ENCODE measurements around the gene OR2F2. TPM values are rescaled to one million over a fixed set of nuclear protein-coding genes. Genes with fewer than 3 reads are reported as not detected.
A peak's percentile ranks its signal among the peaks of the same experiment; 100 is the strongest.

The OR2F2 gene
- total RNA-seq, 2 donors from 2014 or later, result not detected

DNA sequence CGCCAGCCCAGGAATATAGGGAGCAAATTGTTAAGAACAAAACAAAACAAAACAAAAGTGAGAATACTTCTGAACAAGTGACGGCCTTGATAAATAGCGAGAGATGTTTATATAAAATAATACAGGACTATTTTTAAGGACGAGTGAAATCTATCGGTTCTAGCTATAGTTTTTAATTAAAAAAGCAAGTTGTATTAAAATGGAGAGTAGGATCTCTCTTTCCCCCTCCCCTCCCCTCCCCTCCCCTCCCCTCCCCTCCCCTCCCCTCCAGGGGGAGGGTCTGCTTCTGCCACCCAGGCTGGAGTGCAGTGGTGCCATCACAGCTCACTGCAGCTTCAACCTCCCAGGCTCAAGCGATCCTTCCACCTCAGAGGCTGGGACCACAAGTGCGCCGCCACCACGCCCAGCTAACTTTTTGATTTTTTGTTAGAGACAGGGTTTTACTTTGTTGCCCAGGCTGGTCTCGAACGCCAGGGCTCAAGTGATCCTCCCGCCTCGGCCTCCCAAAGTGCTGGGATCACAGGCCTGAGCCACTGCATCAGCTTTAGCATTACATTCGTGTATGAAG is 32.6 kb upstream of the OR2F2 start:
- DNase-seq (no peak), ATAC-seq (no peak)
- no peaks in the 10 kb centered on the region for H3K36me3 Mint-ChIP-seq (ENCODE audit: low read depth)
- no peaks in the 10 kb centered on the region for H3K9me3 ChIP-seq (ENCODE audit: control insufficient read depth, low read length, poor library complexity, severe bottlenecking)
- peak overlapping the region; percentile 95 for H3K4me3 Mint-ChIP-seq
- peak overlapping the region; percentile 83 for H3K27ac Mint-ChIP-seq
- H3K4me1 Mint-ChIP-seq, result peaks cover 30% of the 10 kb centered on the region
- H3K27me3 Mint-ChIP-seq, result no peaks in the 10 kb centered on the region

DNA sequence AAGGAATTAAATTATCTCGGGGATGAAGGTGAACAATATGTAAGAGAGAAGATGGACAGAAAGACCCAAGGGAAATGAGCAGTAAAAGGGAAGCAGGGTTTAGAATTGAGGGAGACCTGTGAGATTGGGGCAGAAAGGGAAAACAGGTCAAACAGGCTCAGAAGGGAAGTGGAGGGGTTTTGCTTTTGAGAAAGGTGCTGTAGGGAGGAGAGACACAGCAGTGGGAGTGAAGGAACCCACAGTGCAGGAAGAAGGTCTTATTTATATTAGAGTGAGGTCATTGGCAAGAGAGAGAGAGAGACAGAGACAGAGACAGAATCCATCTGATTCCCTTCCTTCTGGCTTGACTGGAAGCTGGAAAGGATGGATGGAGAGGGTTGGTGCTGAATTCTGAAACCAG is 29.5 kb upstream of the OR2F2 start:
- Mint-ChIP-seq H3K27ac (no peak overlapping the region), H3K27me3 (peaks cover 9% of the 10 kb centered on the region), H3K4me1 (peaks cover 20% of the 10 kb centered on the region), H3K4me3 (no peak overlapping the region), H3K36me3 (ENCODE audit: low read depth) (no peaks in the 10 kb centered on the region)
- H3K9me3 ChIP-seq (ENCODE audit: control insufficient read depth, low read length, poor library complexity, severe bottlenecking), result no peaks in the 10 kb centered on the region
- DNase-seq (no peak), ATAC-seq (no peak)

DNA sequence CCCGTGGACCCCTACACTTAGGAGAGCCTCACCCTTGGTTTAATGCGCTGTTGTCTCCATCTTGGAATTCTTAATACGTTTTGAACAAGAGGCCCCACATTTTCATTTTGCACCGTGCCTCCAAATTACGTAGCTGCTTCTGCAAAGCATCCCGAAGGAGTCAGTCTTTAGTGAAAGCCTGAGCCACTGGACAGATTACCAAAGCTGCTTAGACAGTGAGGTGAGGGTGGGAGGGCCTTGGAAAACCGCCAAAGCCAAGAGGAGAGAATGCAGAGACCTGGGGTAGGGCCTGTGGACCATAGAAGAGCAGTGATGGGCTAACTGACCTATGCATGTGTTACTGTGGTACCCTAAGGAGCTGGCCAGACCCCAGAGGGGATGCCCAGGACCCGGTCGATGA is 28.9 kb upstream of the OR2F2 start:
- H3K4me1 Mint-ChIP-seq, result peaks cover 15% of the 10 kb centered on the region
- no peak overlapping the region for H3K4me3 Mint-ChIP-seq
- ATAC-seq (no peak), DNase-seq (no peak)
- H3K9me3 ChIP-seq (ENCODE audit: control insufficient read depth, low read length, poor library complexity, severe bottlenecking), result no peaks in the 10 kb centered on the region
- peaks cover 11% of the 10 kb centered on the region for H3K27me3 Mint-ChIP-seq
- H3K36me3 Mint-ChIP-seq (ENCODE audit: low read depth), result no peaks in the 10 kb centered on the region
- no peak overlapping the region for H3K27ac Mint-ChIP-seq

DNA sequence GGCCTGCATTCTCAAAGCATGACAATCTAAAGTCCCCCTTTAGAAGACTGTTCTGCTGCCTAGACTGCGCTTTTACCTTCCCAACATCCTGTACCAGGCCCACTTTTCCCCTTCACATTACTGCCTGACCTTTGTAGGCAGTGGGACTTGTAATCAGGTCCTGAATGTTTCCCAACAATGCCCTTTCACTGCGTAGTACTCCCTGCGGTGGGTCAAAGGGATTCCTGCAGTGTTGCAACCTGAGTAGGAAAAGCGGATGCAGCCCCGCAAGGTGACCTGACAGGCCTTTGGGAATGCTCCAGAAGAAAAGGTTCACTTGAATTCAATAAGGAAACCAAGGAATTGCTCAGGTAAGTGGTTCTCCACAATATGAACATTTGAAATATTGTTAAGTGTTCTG is 28.1 kb upstream of the OR2F2 start:
- ATAC-seq (no peak), DNase-seq (no peak)
- Mint-ChIP-seq H3K36me3 (ENCODE audit: low read depth) (no peaks in the 10 kb centered on the region), H3K27me3 (peaks cover 11% of the 10 kb centered on the region), H3K27ac (no peak overlapping the region), H3K4me1 (peaks cover 10% of the 10 kb centered on the region), H3K4me3 (no peak overlapping the region)
- no peaks in the 10 kb centered on the region for H3K9me3 ChIP-seq (ENCODE audit: control insufficient read depth, low read length, poor library complexity, severe bottlenecking)

DNA sequence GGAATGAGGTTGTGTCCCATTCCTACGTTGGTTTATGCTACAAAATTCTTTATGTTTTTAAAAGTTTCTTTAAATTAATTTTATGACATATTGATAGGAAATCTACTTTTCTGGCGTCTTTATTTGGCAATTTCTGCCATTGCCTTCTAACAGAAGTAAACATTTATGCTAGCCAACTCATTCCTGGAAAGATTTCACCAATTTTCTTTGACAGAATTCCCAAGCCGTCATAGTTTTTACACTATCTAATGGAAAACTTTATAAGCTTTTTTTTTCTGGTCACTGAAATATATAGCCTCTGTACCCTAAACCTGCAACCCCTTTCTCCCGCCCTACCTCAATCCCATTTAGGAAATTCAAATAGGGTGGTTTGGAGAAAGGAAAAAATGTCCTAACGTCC is 26.9 kb upstream of the OR2F2 start:
- DNase-seq (no peak), ATAC-seq (no peak)
- H3K4me3 Mint-ChIP-seq, result no peak overlapping the region
- no peak overlapping the region for H3K27ac Mint-ChIP-seq
- peaks cover 11% of the 10 kb centered on the region for H3K27me3 Mint-ChIP-seq
- H3K4me1 Mint-ChIP-seq, result peaks cover 6% of the 10 kb centered on the region
- no peaks in the 10 kb centered on the region for H3K9me3 ChIP-seq (ENCODE audit: control insufficient read depth, low read length, poor library complexity, severe bottlenecking)
- no peaks in the 10 kb centered on the region for H3K36me3 Mint-ChIP-seq (ENCODE audit: low read depth)

DNA sequence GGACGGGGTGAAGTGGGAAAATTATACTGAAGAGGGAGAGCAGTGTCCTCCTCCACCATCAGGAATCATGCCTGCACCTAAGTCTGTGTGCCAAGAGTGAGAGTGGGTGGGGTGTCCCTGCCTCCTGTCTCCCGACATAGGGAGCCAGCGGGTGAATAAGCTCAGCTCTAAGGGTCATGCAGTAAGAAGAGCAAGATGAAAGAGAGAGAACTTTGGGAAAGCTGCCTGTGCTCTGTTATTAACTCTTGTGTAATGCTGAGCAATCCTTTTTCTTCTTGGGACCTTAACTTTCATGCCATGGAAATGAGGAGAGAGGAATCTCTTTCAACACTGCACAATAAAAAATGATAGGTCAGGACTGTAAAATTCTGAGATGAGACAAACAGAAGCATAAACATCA is 25.2 kb upstream of the OR2F2 start:
- Mint-ChIP-seq H3K36me3 (ENCODE audit: low read depth) (no peaks in the 10 kb centered on the region), H3K4me3 (no peak overlapping the region), H3K4me1 (peaks cover 3% of the 10 kb centered on the region), H3K27ac (no peak overlapping the region), H3K27me3 (peaks cover 11% of the 10 kb centered on the region)
- ATAC-seq, result no peak
- no peak for DNase-seq
- no peaks in the 10 kb centered on the region for H3K9me3 ChIP-seq (ENCODE audit: control insufficient read depth, low read length, poor library complexity, severe bottlenecking)

DNA sequence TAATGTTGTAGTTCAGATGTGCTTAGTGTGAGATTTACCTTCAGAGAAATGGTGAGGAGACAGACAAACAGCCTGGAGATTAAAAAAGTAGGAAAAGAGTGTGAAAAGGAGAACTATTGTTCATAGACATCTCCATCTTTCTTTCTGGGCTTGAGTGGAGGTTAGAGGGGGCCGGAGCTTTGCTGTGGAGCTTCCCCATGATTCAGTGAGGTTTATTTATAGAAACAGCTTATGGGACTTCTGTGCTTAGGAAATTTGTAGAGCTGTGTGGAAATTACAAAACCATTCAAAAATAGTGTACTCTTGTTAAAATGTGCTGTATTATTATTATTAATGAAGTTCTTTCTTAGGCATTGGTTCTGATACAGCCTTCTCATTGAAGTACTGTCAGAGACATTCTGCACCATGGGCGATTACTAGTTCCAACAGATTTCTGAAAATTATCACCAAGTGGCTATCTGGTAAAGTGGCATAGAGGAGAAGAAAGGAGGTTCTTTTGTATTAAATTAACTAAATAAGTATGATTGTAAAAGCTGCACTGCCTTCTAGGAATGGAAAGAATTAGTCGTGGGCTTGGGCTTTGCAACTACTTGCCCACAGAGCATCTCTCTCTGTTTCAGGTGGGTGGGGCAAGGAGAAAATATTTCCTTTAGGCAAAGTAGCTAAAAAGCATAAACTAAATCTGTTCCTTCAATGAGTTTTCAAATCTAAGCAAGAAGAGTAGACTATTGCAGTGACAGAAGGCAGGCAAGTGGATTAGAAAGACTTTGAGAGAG is 24.4 kb upstream of the OR2F2 start:
- Mint-ChIP-seq H3K4me1 (no peaks in the 10 kb centered on the region), H3K36me3 (ENCODE audit: low read depth) (no peaks in the 10 kb centered on the region), H3K27me3 (peaks cover 17% of the 10 kb centered on the region), H3K27ac (no peak overlapping the region), H3K4me3 (no peak overlapping the region)
- ATAC-seq, result no peak
- no peak for DNase-seq
- H3K9me3 ChIP-seq (ENCODE audit: control insufficient read depth, low read length, poor library complexity, severe bottlenecking), result no peaks in the 10 kb centered on the region

DNA sequence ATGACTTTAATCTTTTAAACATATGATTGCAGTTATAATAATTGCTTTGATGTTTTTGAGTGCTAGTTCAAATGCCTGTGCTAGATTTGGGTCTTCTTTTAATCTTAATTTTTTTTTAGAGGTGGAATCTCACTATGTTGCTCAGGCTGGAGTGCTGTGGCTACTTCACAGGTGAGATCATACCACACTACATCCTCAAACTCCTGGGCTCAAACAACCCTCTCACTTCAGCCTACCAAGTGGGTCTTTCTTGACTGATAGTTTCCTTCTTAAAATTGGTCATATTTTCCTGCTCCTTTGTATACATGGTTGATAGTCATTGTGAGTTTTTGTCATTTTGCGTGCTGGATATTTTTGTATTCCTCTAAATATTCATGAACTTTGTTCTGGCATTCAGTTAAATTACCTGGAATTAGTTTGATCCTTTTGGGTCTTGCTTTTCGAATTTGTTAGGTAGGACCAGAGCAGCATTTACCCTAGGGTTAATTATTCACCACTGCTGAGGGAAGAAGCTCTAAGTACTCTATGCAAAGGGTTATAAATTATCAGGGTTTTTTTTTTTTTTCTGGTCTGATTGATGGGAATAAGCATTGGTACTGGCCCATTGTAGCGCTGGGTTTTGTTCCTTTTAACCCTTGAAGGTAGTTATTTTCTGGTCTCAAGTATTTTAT is 21.0 kb upstream of the OR2F2 start:
- ATAC-seq (no peak), DNase-seq (no peak)
- Mint-ChIP-seq H3K36me3 (ENCODE audit: low read depth) (no peaks in the 10 kb centered on the region), H3K4me1 (no peaks in the 10 kb centered on the region), H3K27me3 (peaks cover 34% of the 10 kb centered on the region), H3K27ac (no peak overlapping the region), H3K4me3 (no peak overlapping the region)
- no peaks in the 10 kb centered on the region for H3K9me3 ChIP-seq (ENCODE audit: control insufficient read depth, low read length, poor library complexity, severe bottlenecking)

DNA sequence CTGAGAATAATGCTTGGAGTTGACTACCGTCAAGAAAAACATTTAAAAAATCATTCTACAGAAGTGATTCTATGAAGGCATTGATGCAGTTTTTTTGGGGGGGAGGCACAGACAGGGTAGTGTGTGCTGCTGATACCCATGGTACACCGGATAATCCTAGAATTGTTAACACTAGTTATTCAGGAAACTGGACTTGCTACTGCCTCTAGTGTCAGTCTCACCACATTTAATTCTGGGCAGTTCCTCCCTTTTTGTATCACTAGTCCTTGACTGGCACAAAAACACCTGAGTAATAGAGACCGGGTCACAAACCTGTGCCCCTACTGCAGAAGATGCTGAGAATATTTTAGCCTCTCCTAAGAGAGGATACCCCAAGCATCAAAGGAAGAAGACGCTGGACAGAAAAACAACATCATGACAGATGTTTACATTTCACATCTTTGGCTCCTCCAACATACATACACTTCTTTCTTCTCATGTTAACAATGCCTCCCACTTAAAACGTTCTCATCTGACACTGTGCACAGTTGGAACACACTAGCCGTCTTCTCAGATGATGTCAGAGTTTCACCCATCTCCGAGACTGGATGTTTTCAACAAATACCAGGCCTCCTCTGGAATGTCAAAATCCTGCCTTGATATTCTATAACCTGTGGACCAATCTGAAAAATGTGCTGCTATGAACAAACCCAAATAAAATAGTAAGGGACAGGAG is 19.9 kb upstream of the OR2F2 start:
- Mint-ChIP-seq H3K4me1 (no peaks in the 10 kb centered on the region), H3K27me3 (peaks cover 39% of the 10 kb centered on the region), H3K27ac (no peak overlapping the region), H3K4me3 (no peak overlapping the region), H3K36me3 (ENCODE audit: low read depth) (no peaks in the 10 kb centered on the region)
- no peaks in the 10 kb centered on the region for H3K9me3 ChIP-seq (ENCODE audit: control insufficient read depth, low read length, poor library complexity, severe bottlenecking)
- ATAC-seq (no peak), DNase-seq (no peak)

DNA sequence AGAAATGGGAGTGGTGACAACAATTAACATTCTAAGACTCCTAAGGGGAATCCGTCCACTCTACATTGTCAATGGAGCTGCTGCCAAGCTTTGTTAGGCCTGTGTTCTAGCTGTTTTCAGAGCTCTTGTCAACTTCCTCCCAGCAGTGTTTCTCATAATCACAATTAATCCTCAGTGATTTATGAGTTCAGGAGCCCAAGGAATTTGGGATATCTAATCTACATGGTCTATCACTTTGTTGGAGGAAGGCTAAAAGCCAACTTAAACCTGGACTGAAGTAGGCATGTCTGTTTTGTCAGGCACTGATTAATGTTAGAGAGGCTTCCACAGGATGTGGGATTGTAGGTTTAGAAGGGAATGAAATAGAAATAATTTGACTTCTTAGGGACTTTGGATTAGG is 10.2 kb upstream of the OR2F2 start:
- ATAC-seq (no peak), DNase-seq (no peak)
- H3K4me3 Mint-ChIP-seq, result no peak overlapping the region
- peaks cover 2% of the 10 kb centered on the region for H3K4me1 Mint-ChIP-seq
- peaks cover 2% of the 10 kb centered on the region for H3K36me3 Mint-ChIP-seq (ENCODE audit: low read depth)
- H3K27me3 Mint-ChIP-seq, result peaks cover 30% of the 10 kb centered on the region
- H3K9me3 ChIP-seq (ENCODE audit: control insufficient read depth, low read length, poor library complexity, severe bottlenecking), result no peaks in the 10 kb centered on the region
- no peak overlapping the region for H3K27ac Mint-ChIP-seq

DNA sequence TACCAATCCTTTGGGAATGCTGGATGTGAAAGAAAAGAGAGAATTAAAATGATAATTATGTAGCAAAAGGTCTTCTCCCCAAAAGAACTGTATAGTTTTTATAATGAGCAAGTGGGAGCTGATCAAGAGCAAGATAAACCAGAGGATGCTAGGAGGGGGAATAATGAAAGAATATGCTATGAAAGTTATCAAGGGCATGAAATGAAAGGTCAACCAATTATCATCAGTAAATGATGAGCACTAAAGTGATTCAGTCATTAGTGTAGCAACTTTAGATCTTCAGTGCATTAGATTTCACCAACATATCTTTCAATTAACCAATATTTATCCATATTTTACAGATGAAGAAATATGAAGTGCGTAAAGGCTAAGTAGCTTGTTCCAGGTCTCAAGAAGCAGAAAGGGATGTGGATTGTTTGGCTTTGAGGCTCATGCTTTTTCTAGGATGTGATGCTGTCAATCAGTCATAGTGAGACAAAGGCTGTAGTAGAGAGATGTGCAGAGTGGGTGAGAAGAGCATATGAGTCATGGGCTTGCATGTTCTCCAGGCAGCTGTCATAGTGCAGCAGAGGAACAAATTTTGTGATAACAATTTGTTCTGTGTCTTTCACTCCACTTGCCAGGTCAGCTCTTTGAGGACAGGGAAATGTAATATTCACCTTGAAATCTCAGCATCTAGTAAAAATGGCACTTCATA is 5.7 kb upstream of the OR2F2 start:
- Mint-ChIP-seq H3K36me3 (ENCODE audit: low read depth) (no peaks in the 10 kb centered on the region), H3K27me3 (no peaks in the 10 kb centered on the region), H3K4me1 (peaks cover 2% of the 10 kb centered on the region), H3K4me3 (no peak overlapping the region), H3K27ac (no peak overlapping the region)
- DNase-seq (no peak), ATAC-seq (no peak)
- H3K9me3 ChIP-seq (ENCODE audit: control insufficient read depth, low read length, poor library complexity, severe bottlenecking), result no peaks in the 10 kb centered on the region

DNA sequence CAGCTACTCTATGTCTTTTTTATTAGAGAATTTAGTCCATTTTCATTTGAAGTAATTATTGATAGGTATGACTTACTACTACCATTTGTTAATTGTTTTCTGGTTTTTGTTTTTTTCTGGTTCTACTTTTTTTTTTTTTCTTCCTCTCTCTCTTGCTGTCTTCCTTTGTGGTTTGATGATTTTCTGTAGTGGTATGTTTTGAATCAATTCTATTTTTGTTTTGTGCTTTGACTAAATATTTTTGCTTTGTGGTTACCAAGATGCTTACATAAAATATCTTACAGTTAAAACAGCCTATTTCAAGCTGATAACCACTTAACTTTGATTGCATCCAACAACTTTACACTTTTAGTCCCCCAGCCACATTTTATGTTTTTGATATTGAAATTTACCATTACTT is 3.3 kb upstream of the OR2F2 start:
- no peaks in the 10 kb centered on the region for H3K27me3 Mint-ChIP-seq
- peaks cover 2% of the 10 kb centered on the region for H3K4me1 Mint-ChIP-seq
- no peak for ATAC-seq

More for the DNA sequence above, 3.3 kb upstream of the OR2F2 start:
- H3K9me3 ChIP-seq (ENCODE audit: control insufficient read depth, low read length, poor library complexity, severe bottlenecking), result peaks cover 3% of the 10 kb centered on the region
- H3K4me3 Mint-ChIP-seq, result no peak overlapping the region
- DNase-seq, result no peak
- H3K36me3 Mint-ChIP-seq (ENCODE audit: low read depth), result no peaks in the 10 kb centered on the region
- H3K27ac Mint-ChIP-seq, result no peak overlapping the region

Measured in T-helper 17 cell (primary cell).